ENCODE results near the gene THRAP3.

THRAP3 gene

DNA sequence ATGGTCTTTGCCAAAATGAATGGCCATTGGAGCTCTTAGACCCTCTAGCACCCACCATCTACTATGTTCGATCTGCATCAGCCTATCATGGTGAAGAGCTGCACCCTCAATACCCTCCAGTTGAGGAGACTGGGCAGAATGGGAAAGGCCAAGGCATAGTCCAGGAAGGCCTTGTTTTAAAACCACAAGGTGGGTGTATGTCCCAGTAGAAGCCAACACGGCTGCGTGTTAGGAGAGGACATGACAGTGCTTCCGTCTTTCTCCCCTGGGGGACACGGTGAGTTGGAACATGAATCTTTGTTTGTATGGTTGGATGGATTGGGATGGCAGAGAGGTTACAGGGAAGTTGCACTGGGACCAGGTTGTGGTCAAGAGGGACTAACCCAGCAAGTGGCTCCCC, 63.4 kb downstream of the THRAP3 start:
- TF ChIP-seq, protein P1, sequence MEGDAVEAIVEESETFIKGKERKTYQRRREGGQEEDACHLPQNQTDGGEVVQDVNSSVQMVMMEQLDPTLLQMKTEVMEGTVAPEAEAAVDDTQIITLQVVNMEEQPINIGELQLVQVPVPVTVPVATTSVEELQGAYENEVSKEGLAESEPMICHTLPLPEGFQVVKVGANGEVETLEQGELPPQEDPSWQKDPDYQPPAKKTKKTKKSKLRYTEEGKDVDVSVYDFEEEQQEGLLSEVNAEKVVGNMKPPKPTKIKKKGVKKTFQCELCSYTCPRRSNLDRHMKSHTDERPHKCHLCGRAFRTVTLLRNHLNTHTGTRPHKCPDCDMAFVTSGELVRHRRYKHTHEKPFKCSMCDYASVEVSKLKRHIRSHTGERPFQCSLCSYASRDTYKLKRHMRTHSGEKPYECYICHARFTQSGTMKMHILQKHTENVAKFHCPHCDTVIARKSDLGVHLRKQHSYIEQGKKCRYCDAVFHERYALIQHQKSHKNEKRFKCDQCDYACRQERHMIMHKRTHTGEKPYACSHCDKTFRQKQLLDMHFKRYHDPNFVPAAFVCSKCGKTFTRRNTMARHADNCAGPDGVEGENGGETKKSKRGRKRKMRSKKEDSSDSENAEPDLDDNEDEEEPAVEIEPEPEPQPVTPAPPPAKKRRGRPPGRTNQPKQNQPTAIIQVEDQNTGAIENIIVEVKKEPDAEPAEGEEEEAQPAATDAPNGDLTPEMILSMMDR (IDR thresholded peaks at IDR 0.05; ENCODE audit: borderline replicate concordance, insufficient read depth, low read depth, low read length), result no peak
- H3K4me3 ChIP-seq (ENCODE audit: low read depth, low read length), result no peak overlapping the region

DNA sequence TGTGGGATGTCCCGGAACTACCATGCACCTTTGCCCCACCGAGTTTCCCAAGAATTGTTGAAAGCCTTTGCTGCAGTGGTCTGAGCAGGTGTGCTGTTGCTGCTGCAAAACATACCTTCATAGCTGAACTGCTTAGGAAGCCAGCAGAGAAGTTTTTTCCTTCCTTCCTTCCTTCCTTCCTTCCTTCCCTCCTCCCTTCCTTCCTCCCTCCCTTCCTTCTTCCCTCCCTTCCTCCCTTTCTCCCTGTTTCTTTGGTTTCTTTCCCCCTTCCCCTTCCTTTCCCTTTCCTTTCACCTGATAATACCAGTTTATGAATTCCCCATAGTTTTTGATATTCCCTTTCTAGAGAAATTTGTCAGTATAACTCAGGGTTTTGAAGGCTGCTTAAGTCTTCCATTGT, 71.1 kb downstream of the THRAP3 start:
- no peak overlapping the region for H3K4me3 ChIP-seq (ENCODE audit: low read depth, low read length)
- TF ChIP-seq, protein P1 (IDR thresholded peaks at IDR 0.05; ENCODE audit: borderline replicate concordance, insufficient read depth, low read depth, low read length), result no peak

DNA sequence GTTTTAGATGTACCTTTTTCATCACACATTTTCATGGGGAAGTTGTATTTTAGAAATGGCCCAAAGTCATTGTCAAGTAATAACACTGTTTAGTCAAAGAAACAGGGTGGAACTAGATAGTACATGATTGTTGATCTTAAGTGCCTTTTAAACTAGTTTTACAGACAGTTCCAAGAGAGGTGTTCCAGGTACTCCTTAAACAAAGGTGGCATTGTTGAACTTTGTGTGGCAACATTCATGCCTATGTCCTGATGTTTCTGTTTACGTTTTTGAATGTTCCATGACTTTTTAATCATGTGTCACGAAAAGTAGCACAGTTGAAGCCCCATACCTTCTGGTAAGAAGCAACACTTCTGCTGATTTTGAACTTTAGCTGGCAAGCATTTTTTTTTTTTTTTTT, 72.8 kb downstream of the THRAP3 start:
- H3K4me3 ChIP-seq (ENCODE audit: low read depth, low read length), result no peak overlapping the region
- TF ChIP-seq, protein P1 (IDR thresholded peaks at IDR 0.05; ENCODE audit: borderline replicate concordance, insufficient read depth, low read depth, low read length), result no peak

DNA sequence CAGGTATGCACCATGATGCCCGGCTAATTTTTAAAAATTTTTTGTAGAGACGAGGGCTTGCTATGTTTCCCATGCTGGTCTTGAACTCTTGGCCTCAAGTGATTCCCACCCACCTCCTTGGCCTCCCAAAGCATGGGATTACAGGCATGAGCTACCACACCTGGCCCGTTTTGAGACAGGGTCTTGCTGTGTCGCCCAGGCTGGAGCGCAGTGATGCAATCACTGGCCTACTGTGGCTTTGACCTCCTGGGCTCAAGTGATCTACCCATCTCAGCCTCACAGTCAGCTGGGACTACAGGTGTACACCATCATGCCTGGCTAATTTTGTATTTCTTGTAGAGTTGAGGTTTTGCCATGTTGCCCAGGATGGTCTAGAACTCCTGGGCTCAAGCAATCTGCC, 74.4 kb downstream of the THRAP3 start:
- no peak overlapping the region for H3K4me3 ChIP-seq (ENCODE audit: low read depth, low read length)
- TF ChIP-seq, protein P1 (IDR thresholded peaks at IDR 0.05; ENCODE audit: borderline replicate concordance, insufficient read depth, low read depth, low read length), result no peak

DNA sequence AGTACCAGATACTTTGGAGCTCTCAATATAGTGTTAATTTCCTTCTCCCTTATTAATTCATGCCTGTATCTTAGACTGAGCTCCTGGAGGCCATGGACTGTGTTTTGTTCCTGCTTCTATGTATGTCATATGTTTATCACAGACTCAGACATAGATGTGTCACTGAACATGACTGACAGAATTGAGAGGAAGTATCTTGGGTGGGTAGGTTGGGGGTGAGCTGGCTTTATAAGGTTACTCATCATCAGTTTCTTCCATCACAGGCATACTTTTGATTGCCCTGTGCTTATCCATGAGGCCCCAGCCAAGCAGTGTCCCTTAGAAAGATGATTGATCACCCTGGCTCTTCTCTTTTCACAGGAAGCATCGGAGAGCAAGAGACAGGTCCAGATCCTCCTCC, 76.3 kb downstream of the THRAP3 start:
- H3K4me3 ChIP-seq (ENCODE audit: low read depth, low read length), result no peak overlapping the region
- TF ChIP-seq, protein P1 (IDR thresholded peaks at IDR 0.05; ENCODE audit: borderline replicate concordance, insufficient read depth, low read depth, low read length), result no peak

DNA sequence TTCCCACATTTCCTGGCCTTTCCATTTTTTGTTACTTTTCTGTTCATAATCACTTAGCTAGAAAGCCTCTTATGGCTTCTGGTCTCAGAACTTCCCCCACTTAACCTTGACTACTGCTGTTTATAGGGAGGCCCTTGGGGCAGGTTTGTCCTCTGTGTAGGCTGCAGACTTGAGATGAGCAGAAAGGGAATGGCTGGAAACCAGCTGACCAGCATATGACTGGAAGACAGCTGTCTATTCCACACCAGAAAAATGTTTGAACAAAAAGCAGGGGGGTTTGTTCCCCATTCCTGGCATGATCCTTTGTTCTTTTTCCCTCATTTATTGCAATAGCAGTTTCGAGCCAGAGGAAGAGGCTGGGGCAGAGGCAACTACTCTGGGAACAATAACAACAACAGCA, 77.0 kb downstream of the THRAP3 start:
- H3K4me3 ChIP-seq (ENCODE audit: low read depth, low read length), result no peak overlapping the region
- TF ChIP-seq, protein P1 (IDR thresholded peaks at IDR 0.05; ENCODE audit: borderline replicate concordance, insufficient read depth, low read depth, low read length), result no peak

DNA sequence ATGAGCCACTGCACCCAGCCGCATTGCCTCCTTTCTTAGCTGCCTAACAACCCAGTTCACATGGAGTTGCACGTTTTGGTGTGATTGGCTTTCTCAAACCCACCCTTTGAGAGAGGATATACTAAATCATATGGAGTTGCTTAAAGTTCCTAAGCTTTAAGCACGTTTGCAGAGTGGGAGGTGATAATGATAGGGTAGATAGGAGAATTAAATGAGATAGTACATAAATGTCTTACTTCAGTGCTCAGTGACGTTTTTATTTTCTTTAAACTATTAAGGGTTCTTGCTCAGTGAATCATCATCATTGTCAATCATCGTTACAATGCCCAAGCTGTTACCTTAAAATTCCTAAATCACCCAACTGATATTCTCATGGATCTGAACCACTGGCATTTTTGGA, 79.0 kb downstream of the THRAP3 start:
- TF ChIP-seq, protein P1 (IDR thresholded peaks at IDR 0.05; ENCODE audit: borderline replicate concordance, insufficient read depth, low read depth, low read length), result no peak
- no peak overlapping the region for H3K4me3 ChIP-seq (ENCODE audit: low read depth, low read length)

Measured in GM12875 (cell line).